Activated CD8-positive, alpha-beta T cell treated with anti-CD3 and anti-CD28 coated beads, Interleukin-2, amount 10 ng/mL, durations not matched to agents 7 days and 5 days (primary cell): Measurements from ENCODE around the gene DIDO1. TPM values are rescaled to one million over a fixed set of nuclear protein-coding genes. Genes with fewer than 3 reads are reported as not detected.

Experiments used
- ATAC-seq: fragments of 150-1000 bp; cut with Tn5 transposase; one replicate; pipeline ENCODE4 v1.10.0; 2021; ENCODE audit warnings: moderate library complexity
- CTCF ChIA-PET: fragments of 350-600 bp; sonication (Branson Sonifier 250); formaldehyde crosslinking; loops from one replicate; lab custom pipeline; 2021; ENCODE audit warnings: antibody characterized with exemption; lab: Charles Lee
- POLR2A ChIA-PET: fragments of 350-600 bp; sonication (Branson Sonifier 250); formaldehyde crosslinking; loops from one replicate; lab custom pipeline; 2021; ENCODE audit warnings: antibody characterized with exemption; lab: Charles Lee
- DNase-seq: peaks from one replicate; pipeline ENCODE4 v3.0.0-alpha.2; 2020
- H3K27ac Mint-ChIP-seq: one replicate; pipeline ENCODE4 v1.8.0; 2021; ENCODE audit warnings: mild to moderate bottlenecking, mixed read lengths
- H3K27me3 Mint-ChIP-seq: one replicate; pipeline ENCODE4 v1.8.0; 2021; ENCODE audit warnings: low read depth, mixed read lengths
- H3K36me3 Mint-ChIP-seq: one replicate; pipeline ENCODE4 v1.8.0; 2021; ENCODE audit warnings: low read depth, mixed read lengths
- H3K4me1 Mint-ChIP-seq: one replicate; pipeline ENCODE4 v1.8.0; 2021; ENCODE audit warnings: low read depth, mixed read lengths
- H3K4me3 Mint-ChIP-seq: one replicate; pipeline ENCODE4 v1.8.0; 2021; ENCODE audit warnings: mild to moderate bottlenecking, mixed read lengths
- H3K9me3 Mint-ChIP-seq: one replicate; pipeline ENCODE4 v1.8.0; 2022; ENCODE audit warnings: mixed read lengths; ENCODE audit not compliant: insufficient read depth
- total RNA-seq, 2 experiments: library from RNA; stranded (reverse); gene quantifications; one replicate each; pipeline ENCODE4 v1.2.3, GENCODE V29; 2021

DIDO1 gene
- total RNA-seq, 2 experiments from 2014 or later, result 69.6 to 74.0 TPM

GRCh38 chr20:62968378-62969178 lies 42.3 kb upstream of the DIDO1 start:
- H3K4me1 Mint-ChIP-seq, result peaks cover 11% of the 10 kb centered on the region
- CTCF ChIA-PET, result no interaction called here
- ATAC-seq (no peak), DNase-seq (no peak)
- H3K4me3 Mint-ChIP-seq, result no peak overlapping the region
- H3K27ac Mint-ChIP-seq, result no peak overlapping the region
- H3K27me3 Mint-ChIP-seq, result peaks cover 21% of the 10 kb centered on the region
- POLR2A ChIA-PET, result no interaction called here
- peaks cover 3% of the 10 kb centered on the region for H3K36me3 Mint-ChIP-seq
- no peaks in the 10 kb centered on the region for H3K9me3 Mint-ChIP-seq

- Mint-ChIP-seq H3K9me3 (no peaks in the 10 kb centered on the region), H3K27me3 (peaks cover 13% of the 10 kb centered on the region), H3K27ac (no peak overlapping the region), H3K4me1 (peaks cover 9% of the 10 kb centered on the region), H3K36me3 (peaks cover 6% of the 10 kb centered on the region), H3K4me3 (no peak overlapping the region)
- ATAC-seq, result no peak
- DNase-seq, result no peak
- ChIA-PET CTCF (no interaction called here), POLR2A (no interaction called here)
Observed at GRCh38 chr20:62967628-62968351, 41.5 kb upstream of the DIDO1 start.

- Mint-ChIP-seq H3K4me3 (no peak overlapping the region), H3K27ac (no peak overlapping the region), H3K27me3 (peaks cover 9% of the 10 kb centered on the region), H3K4me1 (peaks cover 5% of the 10 kb centered on the region), H3K9me3 (no peaks in the 10 kb centered on the region), H3K36me3 (peaks cover 8% of the 10 kb centered on the region)
- no peak for ATAC-seq
- DNase-seq, result no peak
- ChIA-PET POLR2A (no interaction called here), CTCF (no interaction called here)
Observed at GRCh38 chr20:62967149-62967501, 40.8 kb upstream of the DIDO1 start.

GRCh38 chr20:62966212-62967148 lies 40.2 kb upstream of the DIDO1 start:
- Mint-ChIP-seq H3K27me3 (peaks cover 3% of the 10 kb centered on the region), H3K36me3 (peaks cover 11% of the 10 kb centered on the region), H3K27ac (no peak overlapping the region), H3K4me3 (no peak overlapping the region), H3K4me1 (no peaks in the 10 kb centered on the region), H3K9me3 (no peaks in the 10 kb centered on the region)
- ChIA-PET CTCF (no interaction called here), POLR2A (no interaction called here)
- ATAC-seq (no peak), DNase-seq (no peak)

GRCh38 chr20:62965363-62965771 lies 39.1 kb upstream of the DIDO1 start:
- Mint-ChIP-seq H3K4me3 (no peak overlapping the region), H3K4me1 (no peaks in the 10 kb centered on the region), H3K27me3 (no peaks in the 10 kb centered on the region), H3K27ac (no peak overlapping the region), H3K9me3 (no peaks in the 10 kb centered on the region), H3K36me3 (peaks cover 11% of the 10 kb centered on the region)
- CTCF ChIA-PET, result no interaction called here
- POLR2A ChIA-PET, result interaction anchor here (1.0 kb wide), 1 partner anchor 14 kb away, joined by 3 read pairs; no protein-coding TSS in a partner anchor
- ATAC-seq (no peak), DNase-seq (no peak)

- ChIA-PET POLR2A (interaction anchor here (1.0 kb wide), 1 partner anchor 15 kb away, joined by 3 read pairs; no protein-coding TSS in a partner anchor), CTCF (no interaction called here)
- Mint-ChIP-seq H3K9me3 (no peaks in the 10 kb centered on the region), H3K4me1 (peaks cover 4% of the 10 kb centered on the region), H3K27me3 (no peaks in the 10 kb centered on the region), H3K36me3 (peaks cover 14% of the 10 kb centered on the region), H3K4me3 (no peak overlapping the region), H3K27ac (no peak overlapping the region)
- DNase-seq, result no peak
- ATAC-seq, result no peak
Observed at GRCh38 chr20:62964700-62965099, 38.4 kb upstream of the DIDO1 start.

- no peak overlapping the region for H3K4me3 Mint-ChIP-seq
- peaks cover 12% of the 10 kb centered on the region for H3K4me1 Mint-ChIP-seq
- H3K27me3 Mint-ChIP-seq, result no peaks in the 10 kb centered on the region
- ATAC-seq (no peak), DNase-seq (no peak)
- H3K27ac Mint-ChIP-seq, result no peak overlapping the region
- POLR2A ChIA-PET, result interaction anchor here (1.0 kb wide), 1 partner anchor 16 kb away, joined by 3 read pairs; no protein-coding TSS in a partner anchor
- H3K36me3 Mint-ChIP-seq, result peaks cover 16% of the 10 kb centered on the region
- H3K9me3 Mint-ChIP-seq, result no peaks in the 10 kb centered on the region
- CTCF ChIA-PET, result no interaction called here
Observed at GRCh38 chr20:62963614-62964397, 37.5 kb upstream of the DIDO1 start.

- Mint-ChIP-seq H3K36me3 (peaks cover 17% of the 10 kb centered on the region), H3K27ac (no peak overlapping the region), H3K27me3 (no peaks in the 10 kb centered on the region), H3K9me3 (no peaks in the 10 kb centered on the region), H3K4me1 (peaks cover 14% of the 10 kb centered on the region), H3K4me3 (no peak overlapping the region)
- POLR2A ChIA-PET, result no interaction called here
- ATAC-seq (no peak), DNase-seq (no peak)
- CTCF ChIA-PET, result no interaction called here
Observed at GRCh38 chr20:62962891-62963613, 36.7 kb upstream of the DIDO1 start.

- no peak overlapping the region for H3K4me3 Mint-ChIP-seq
- H3K36me3 Mint-ChIP-seq, result peaks cover 24% of the 10 kb centered on the region
- peaks cover 15% of the 10 kb centered on the region for H3K4me1 Mint-ChIP-seq
- ChIA-PET CTCF (no interaction called here), POLR2A (no interaction called here)
- no peaks in the 10 kb centered on the region for H3K9me3 Mint-ChIP-seq
- no peak for DNase-seq
- no peaks in the 10 kb centered on the region for H3K27me3 Mint-ChIP-seq
- no peak for ATAC-seq
- no peak overlapping the region for H3K27ac Mint-ChIP-seq
Observed at GRCh38 chr20:62962221-62962879, 36.0 kb upstream of the DIDO1 start.

GRCh38 chr20:62961799-62962198 lies 35.5 kb upstream of the DIDO1 start:
- DNase-seq (no peak), ATAC-seq (no peak)
- ChIA-PET CTCF (no interaction called here), POLR2A (no interaction called here)
- no peak overlapping the region for H3K4me3 Mint-ChIP-seq
- H3K27me3 Mint-ChIP-seq, result no peaks in the 10 kb centered on the region
- no peak overlapping the region for H3K27ac Mint-ChIP-seq
- peaks cover 27% of the 10 kb centered on the region for H3K36me3 Mint-ChIP-seq
- H3K9me3 Mint-ChIP-seq, result no peaks in the 10 kb centered on the region
- peaks cover 18% of the 10 kb centered on the region for H3K4me1 Mint-ChIP-seq
